Measurements from ENCODE around the gene GUCA1A. TPM values are rescaled to one million over a fixed set of nuclear protein-coding genes. Genes with fewer than 3 reads are reported as not detected.
"Not testable (repeated sequence)": the region's sequence is repeated elsewhere in the genome, so short reads cannot be mapped to it uniquely, and the experiment has no call there.

Gene GUCA1A
- total and polyA plus RNA-seq, 8 donors: 0.10 TPM; not detected in 7

DNA sequence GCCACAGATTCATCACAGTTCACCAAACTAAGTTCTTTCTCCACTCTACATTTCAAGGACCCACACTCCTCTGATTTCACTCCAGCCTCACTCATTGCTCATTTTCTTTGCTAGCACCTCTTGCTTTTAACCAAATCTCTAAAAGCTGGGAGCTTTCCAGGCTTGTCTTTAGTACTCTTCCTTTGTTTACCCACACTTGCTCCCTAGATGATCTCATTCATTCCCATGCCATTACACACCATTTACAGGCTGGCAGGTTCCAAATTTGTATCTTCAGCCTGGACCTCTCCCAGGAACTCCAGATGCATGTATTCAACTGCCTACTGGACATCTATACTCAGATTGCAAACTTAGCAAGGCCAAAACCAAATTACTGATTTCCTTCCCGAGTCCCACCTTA, 26.9 kb downstream of the GUCA1A start:
- TF ChIP-seq, protein P1, sequence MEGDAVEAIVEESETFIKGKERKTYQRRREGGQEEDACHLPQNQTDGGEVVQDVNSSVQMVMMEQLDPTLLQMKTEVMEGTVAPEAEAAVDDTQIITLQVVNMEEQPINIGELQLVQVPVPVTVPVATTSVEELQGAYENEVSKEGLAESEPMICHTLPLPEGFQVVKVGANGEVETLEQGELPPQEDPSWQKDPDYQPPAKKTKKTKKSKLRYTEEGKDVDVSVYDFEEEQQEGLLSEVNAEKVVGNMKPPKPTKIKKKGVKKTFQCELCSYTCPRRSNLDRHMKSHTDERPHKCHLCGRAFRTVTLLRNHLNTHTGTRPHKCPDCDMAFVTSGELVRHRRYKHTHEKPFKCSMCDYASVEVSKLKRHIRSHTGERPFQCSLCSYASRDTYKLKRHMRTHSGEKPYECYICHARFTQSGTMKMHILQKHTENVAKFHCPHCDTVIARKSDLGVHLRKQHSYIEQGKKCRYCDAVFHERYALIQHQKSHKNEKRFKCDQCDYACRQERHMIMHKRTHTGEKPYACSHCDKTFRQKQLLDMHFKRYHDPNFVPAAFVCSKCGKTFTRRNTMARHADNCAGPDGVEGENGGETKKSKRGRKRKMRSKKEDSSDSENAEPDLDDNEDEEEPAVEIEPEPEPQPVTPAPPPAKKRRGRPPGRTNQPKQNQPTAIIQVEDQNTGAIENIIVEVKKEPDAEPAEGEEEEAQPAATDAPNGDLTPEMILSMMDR (IDR thresholded peaks at IDR 0.05): no peak
- TF ChIP-seq EP300 (IDR thresholded peaks at IDR 0.05): no peak
- no peak for TF ChIP-seq POLR2A (IDR thresholded peaks at IDR 0.05)
- TF ChIP-seq POLR2AphosphoS5 (IDR thresholded peaks at IDR 0.05): no peak
- peaks cover 4 to 32% (median 12%) of the 10 kb centered on the region in 4 donors for H3K4me1 ChIP-seq
- peak overlapping the region in 3 of 5 donors; percentile 14 to 61 (median 55) for H3K27ac ChIP-seq
- no peak overlapping the region for H3K4me3 ChIP-seq
- peaks cover 0 to 27% (median 16%) of the 10 kb centered on the region in 4 donors for H3K36me3 ChIP-seq
- peak in 1 of 2 donors; percentile 65 for DNase-seq
- 22 to 42% (median 35%) methylated on average over 1 of the region's 1 CpG for WGBS, 5 donors
- no peaks in the 10 kb centered on the region for H3K9me3 ChIP-seq
- intact Hi-C loops (cut with DNase I; ENCODE audit: low total_unique reads): no loop called here
- H3K27me3 ChIP-seq: no peaks in the 10 kb centered on the region

DNA sequence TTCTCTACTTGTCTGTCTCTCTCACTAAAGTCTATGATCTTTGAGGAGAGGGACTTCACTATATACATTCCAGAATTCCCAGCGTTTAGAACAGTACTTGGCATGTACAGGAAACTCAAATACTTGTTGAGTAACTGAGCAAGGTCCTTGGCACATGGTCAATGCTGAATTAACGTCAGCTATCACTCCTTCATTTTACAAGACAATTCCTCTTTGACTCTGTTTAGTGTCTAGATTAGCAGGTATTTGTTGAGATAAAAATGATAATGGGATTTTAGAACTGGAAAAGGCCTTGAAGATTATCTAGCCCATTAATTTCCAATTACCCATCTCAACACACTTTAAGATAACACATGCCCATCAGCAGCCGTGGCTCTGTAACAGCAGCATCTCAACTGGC, 28.2 kb downstream of the GUCA1A start:
- DNase-seq: no peak

DNA sequence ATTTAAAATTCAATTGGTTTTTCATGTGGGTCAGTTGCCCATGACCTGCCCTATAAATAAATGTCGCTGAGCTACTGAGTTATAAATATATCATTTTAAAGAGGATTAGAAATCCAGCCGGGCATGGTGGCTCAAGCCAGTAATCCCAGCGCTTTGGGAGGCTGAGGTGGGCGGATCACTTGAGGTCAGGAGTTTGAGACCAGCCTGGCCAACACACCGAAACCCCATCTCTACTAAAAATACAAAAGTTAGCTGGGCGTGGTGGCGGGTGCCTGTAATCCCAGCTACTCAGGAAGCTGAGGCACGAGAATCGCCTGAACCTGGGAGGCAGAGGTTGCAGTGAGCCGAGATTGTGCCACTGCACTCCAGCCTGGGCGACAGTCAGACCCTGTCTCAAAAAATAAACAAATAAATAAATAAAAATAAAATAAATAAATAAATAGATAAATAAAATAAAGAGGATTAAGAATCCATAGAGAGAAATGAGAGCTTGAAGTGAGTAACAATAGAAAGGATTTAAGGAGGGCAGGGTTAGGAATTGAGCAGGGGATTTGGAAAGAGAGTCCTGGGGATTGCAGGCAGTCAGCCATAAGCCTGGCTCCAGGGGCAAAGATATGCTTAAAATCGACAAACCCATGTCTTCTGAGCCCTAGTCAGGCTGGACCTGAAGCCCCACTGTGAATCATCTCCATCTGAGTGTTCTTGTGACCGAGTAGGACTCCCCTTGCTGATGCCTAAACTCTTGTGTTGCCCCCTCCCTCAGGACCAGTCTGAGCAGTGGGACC, 29.2 kb downstream of the GUCA1A start:
- peaks cover 9 to 46% (median 32%) of the 10 kb centered on the region in 4 donors for H3K36me3 ChIP-seq
- H3K9me3 ChIP-seq; intact Hi-C loops (cut with DNase I; ENCODE audit: low total_unique reads); H3K27me3 ChIP-seq; DNase-seq; H3K27ac ChIP-seq; H3K4me3 ChIP-seq: not testable (repeated sequence)
- WGBS, 5 donors: 79 to 89% (median 86%) methylated on average over 13 of the region's 13 CpGs
- peaks cover 4 to 39% (median 12%) of the 10 kb centered on the region in 4 donors for H3K4me1 ChIP-seq

More for the DNA sequence above, 28.2 kb downstream of the GUCA1A start:
- H3K9me3 ChIP-seq: no peaks in the 10 kb centered on the region
- no peaks in the 10 kb centered on the region for H3K27me3 ChIP-seq
- intact Hi-C loops (cut with DNase I; ENCODE audit: low total_unique reads): no loop called here
- peaks cover 4 to 40% (median 12%) of the 10 kb centered on the region in 4 donors for H3K4me1 ChIP-seq
- H3K27ac ChIP-seq: no peak overlapping the region
- 43 to 51% (median 43%) methylated on average over 3 of the region's 3 CpGs for WGBS, 5 donors
- H3K36me3 ChIP-seq: peaks cover 3 to 38% (median 23%) of the 10 kb centered on the region in 4 donors
- H3K4me3 ChIP-seq: no peak overlapping the region
- TF ChIP-seq POLR2AphosphoS5 (IDR thresholded peaks at IDR 0.05): no peak
- TF ChIP-seq, protein P1 (IDR thresholded peaks at IDR 0.05): no peak
- TF ChIP-seq EP300 (IDR thresholded peaks at IDR 0.05): no peak
- no peak for TF ChIP-seq POLR2A (IDR thresholded peaks at IDR 0.05)

DNA sequence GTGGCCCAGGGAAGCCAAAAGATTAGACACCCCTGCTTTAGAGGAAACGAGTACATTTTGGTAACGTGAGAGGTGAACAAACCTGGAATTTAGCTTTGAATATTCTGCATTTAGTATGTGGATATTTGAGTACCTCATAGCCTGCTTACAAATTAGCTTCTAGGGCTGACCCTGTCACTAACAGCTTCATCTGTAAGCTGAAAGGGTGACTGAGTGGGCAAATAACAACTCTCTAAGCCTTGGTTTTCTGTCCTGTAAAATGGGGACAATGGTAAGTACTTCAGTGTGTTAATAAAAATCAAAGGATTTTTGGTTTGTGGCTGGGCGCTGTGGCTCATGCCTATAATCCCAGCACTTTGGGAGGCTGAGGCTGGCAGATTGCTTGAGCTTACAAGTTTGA, 30.0 kb downstream of the GUCA1A start:
- Histone ChIP-seq H3K27me3 (no peaks in the 10 kb centered on the region), H3K9me3 (no peaks in the 10 kb centered on the region), H3K4me1 (peaks cover 4 to 31% (median 12%) of the 10 kb centered on the region in 4 donors), H3K4me3 (no peak overlapping the region), H3K36me3 (peaks cover 12 to 49% (median 40%) of the 10 kb centered on the region in 4 donors), H3K27ac (no peak overlapping the region)
- intact Hi-C loops (cut with DNase I; ENCODE audit: low total_unique reads): no loop called here
- DNase-seq: no peak
- TF ChIP-seq POLR2A (IDR thresholded peaks at IDR 0.05): no peak
- no peak for TF ChIP-seq EP300 (IDR thresholded peaks at IDR 0.05)
- TF ChIP-seq POLR2AphosphoS5 (IDR thresholded peaks at IDR 0.05): no peak
- TF ChIP-seq, protein P1 (IDR thresholded peaks at IDR 0.05): no peak
- 85 to 89% (median 89%) methylated on average over 3 of the region's 3 CpGs for WGBS, 5 donors

All from stomach (tissue), 9 donors.